ENCODE measurements around the gene VGF.

VGF gene

DNA sequence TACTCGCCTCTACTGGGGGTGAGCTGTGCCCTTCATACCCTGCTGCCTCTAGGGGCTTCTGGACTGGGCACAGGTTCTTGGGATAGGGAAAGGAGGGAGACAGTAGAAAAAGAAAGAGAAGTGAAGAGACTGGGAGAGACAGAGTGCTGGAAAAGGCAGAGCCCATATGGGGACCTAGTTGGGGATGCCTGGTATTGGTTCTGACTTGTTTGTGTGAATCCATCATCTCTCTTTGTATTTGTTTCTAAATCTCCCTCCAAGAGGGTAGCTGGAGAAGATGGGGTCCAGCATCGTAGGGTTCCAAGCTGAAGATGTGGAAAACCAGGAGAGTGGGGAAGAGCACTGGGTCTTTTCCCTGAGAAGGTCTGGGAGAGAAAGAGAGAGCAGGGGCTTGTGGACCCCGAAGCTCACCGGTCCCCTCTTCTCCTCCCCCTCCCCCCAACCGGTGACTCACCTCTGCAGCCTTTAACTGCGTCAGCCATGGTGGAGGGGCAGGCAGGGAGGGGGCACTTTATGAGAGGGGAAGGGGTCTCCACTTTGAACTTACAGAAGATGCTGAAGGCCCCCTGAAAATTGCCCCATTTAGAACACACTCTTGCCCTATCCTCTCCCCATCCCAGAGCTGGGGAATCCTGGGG, 3.2 kb upstream of the VGF start:
- no peak overlapping the region for H3K27ac ChIP-seq
- TF ChIP-seq, protein P1, sequence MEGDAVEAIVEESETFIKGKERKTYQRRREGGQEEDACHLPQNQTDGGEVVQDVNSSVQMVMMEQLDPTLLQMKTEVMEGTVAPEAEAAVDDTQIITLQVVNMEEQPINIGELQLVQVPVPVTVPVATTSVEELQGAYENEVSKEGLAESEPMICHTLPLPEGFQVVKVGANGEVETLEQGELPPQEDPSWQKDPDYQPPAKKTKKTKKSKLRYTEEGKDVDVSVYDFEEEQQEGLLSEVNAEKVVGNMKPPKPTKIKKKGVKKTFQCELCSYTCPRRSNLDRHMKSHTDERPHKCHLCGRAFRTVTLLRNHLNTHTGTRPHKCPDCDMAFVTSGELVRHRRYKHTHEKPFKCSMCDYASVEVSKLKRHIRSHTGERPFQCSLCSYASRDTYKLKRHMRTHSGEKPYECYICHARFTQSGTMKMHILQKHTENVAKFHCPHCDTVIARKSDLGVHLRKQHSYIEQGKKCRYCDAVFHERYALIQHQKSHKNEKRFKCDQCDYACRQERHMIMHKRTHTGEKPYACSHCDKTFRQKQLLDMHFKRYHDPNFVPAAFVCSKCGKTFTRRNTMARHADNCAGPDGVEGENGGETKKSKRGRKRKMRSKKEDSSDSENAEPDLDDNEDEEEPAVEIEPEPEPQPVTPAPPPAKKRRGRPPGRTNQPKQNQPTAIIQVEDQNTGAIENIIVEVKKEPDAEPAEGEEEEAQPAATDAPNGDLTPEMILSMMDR (conservative IDR thresholded peaks at IDR 0.05), result no peak
- no peak for TF ChIP-seq ZFX (IDR thresholded peaks at IDR 0.05)

DNA sequence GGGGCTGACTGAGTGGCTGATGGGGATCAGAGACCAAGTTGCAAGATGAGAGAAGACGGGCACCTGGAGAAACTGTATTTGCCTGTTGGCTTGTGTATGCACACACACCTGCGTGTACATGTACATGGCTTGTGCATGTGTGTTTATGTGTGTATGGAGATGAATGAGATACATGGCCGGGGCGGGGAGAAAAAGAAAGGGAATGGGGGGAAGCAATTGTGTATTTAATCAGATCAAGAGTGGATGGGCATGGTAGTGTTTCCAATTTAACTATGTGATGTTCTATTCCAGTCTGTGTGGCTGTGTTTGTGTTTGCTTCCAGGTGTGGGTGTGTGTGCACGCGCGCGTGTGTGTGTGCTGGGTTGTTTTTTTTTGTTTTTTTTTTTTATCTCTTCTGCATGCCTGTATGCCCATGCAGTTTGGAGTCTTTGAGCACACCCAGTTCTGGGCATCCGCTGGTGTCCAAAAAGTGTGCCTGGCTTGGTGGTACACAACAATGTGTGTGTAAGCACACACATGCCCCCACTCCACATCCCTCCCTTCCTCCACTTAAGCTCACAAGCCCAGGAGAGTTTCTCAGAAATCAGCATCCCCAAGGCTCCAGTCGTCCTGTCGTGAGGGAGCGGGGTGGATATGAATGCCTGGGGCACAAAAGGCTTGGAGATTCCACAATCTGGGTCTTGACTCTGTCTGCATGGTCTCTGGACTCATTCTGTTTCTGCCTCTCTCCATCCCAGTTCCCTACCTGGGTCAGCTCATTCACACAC, 2.5 kb upstream of the VGF start:
- TF ChIP-seq, protein P1 (conservative IDR thresholded peaks at IDR 0.05), result no peak
- TF ChIP-seq ZFX (IDR thresholded peaks at IDR 0.05), result no peak
- H3K27ac ChIP-seq, result no peak overlapping the region

DNA sequence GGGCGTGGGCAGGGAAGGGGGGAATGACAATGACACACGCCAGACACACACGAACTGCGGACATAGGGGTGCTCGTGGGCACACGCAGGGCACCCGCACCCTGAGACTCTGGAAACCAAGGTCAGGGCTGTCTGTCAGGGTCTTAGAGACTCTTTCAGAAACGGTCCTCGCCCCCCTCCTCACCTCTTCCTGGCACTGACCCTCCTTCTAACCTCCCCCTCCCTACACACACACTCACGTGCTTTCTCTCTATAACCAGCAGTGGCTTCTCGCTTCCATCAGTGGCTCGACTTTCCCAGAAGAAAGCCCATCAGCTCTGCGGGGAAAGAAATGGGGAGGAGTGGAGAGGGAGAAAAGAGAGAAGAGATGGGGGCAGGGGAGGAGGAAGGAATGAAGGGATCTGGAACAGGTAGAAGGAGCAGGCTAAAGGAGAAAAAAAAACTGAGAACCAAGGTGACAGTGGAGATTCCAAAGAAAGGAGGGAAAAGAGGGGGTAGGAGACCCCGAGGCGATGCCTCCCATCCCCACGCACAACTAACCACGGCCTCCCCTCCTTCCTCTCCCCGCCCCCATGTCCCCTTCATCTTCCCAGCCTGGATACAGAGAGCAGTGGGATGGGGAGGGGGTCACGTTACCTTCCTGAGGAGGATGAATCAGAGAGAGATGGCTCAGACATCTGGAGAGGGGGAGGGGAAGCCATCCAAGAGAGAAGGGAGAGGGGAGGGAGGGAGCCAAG, 1.7 kb upstream of the VGF start:
- TF ChIP-seq, protein P1 (conservative IDR thresholded peaks at IDR 0.05), result no peak
- no peak overlapping the region for H3K27ac ChIP-seq

DNA sequence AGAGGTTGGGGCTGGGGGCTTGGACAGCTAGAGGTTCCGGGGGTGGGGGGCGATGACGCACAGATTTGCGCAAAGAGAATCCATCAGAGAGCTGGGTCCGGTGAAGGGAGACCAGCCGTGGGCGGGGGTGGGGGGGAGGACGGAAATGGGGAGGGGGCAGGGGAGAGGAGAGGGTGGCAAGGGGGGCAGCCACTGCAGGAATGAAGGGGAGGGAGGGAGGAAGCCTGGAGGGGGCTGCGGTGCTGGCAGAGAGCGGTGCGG, 1.2 kb upstream of the VGF start:
- TF ChIP-seq, protein P1 (conservative IDR thresholded peaks at IDR 0.05), result no peak
- TF ChIP-seq ZFX (IDR thresholded peaks at IDR 0.05), result no peak
- H3K27ac ChIP-seq, result no peak overlapping the region

DNA sequence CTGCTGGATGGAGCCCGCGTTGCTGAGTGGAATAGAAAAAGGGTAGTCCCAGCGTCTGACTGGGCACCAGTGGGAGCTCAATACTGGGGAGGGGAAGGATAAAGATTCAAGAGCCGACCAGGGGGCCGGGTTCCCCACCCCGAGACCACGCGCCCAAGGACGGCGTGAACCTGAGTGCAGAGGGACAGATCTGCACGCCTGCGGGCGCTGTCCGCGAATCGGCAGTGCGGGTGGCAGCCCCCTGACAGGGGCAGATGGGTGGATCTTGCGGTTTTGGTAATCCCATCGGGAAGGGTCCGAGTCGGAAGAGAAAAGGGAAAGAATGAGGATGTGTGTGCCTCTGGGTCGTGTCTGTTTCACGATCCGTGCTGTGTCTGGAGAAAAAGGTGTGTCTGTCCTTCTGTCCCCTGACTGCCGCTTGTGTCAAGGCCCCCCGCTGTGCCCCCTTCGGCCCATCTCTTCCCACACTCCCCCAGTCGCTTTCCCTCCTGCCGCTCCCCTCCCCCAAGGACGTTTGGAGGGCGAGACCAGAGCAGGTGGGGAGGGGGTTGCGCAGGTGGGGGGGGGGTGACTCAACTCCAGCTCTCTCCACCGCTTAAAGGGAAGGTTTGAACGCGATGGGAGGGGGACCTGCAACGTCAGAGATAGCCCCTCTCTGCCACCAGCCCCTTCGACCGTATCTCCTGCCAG, 734 bp upstream of the VGF start:
- H3K27ac ChIP-seq, result no peak overlapping the region
- TF ChIP-seq, protein P1 (conservative IDR thresholded peaks at IDR 0.05), result no peak
- TF ChIP-seq ZFX (IDR thresholded peaks at IDR 0.05), result no peak

DNA sequence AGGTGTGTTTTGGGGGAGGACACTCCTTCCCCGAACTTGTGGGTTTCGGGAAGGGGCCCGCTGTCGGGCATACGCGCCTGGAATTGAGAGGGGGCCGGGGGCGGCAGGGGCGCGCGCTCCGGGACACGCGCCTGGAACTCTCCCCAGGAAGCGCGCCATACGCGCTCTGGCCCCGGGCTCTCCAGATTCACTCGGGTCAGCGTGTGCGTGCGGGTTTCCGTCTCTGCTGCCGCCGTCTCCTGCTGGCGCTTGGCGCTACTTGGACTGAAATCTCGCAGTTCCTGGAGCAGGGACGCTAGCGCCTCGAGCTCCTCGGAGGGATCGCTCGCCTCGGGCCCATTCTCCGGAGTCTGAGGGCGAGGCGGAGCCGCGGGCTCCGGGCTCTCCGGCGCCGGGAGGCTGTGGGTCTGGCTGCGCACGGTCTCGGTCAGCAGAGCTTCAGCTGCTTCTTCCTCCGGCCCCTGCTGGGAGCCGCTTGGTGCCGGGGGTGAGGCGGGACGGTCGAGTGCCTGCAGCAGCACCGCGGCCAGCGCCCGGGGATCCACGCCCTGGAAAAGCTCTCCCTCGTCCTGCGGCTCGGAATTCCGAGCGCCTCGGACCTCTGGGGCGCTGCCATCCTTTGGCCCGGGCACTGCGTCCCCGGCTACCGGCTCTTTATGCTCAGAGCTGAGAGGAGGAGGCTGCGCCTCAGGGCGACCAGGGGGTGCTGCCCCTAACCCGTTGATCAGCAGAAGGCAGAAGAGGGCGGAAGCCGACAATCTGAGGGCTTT, 1.1 kb downstream of the VGF start:
- H3K27ac ChIP-seq, result peak overlapping the region; percentile 80
- TF ChIP-seq ZFX (IDR thresholded peaks at IDR 0.05), result no peak
- TF ChIP-seq, protein P1 (conservative IDR thresholded peaks at IDR 0.05), result no peak

All from C4-2B (cell line).